Brain microvascular endothelial cell (primary cell): ENCODE data around the gene CCN2.
A peak's percentile ranks its signal among the peaks of the same experiment; 100 is the strongest.

Source experiments
- DNase-seq: peaks from one replicate; pipeline ENCODE4 v3.0.0-alpha.2; 2020
- H3K27ac ChIP-seq: fragments of 250-450 bp; sonication (Bioruptor Pico); 2 replicates; pipeline ENCODE4 v1.5.1; 2020; ENCODE audit warnings: mild to moderate bottlenecking, moderate library complexity
- H3K27me3 ChIP-seq: fragments of 250-450 bp; sonication (Bioruptor Pico); replicated peaks from 2 replicates; pipeline ENCODE4 v1.5.1; 2020; ENCODE audit warnings: mild to moderate bottlenecking
- H3K36me3 ChIP-seq: fragments of 250-450 bp; sonication (Bioruptor Pico); replicated peaks from 2 replicates; pipeline ENCODE4 v1.5.1; 2020; ENCODE audit warnings: mild to moderate bottlenecking
- H3K4me3 ChIP-seq: 2 replicates; pipeline ENCODE4 v1.5.1; 2011; ENCODE audit warnings: low read depth, mild to moderate bottlenecking, control low read depth, low read length, moderate library complexity
- CTCF ChIP-seq: IDR thresholded peaks from 2 replicates; pipeline ENCODE4 v1.5.1; 2011; ENCODE audit warnings: low read depth, mild to moderate bottlenecking, moderate library complexity, low read length, control low read depth, inconsistent platforms; ENCODE audit errors: missing control alignments
- in situ Hi-C: cut with HindIII; loops from 2 replicates; pipeline ENCODE4 v1.10.0; 2017; ENCODE audit warnings: low sequenced_read_pairs, low pct_ligation_motif_present

CCN2 gene

GRCh38 chr6:131950767-131951575, at the start of gene CCN2:
Gene CCN2 (minus strand): TSS chr6:131951372. CDS start chr6:131951172, 200 bp downstream.
- DNase-seq = peak; percentile 99
- H3K27ac ChIP-seq = peak within 1 kb of the TSS; percentile 95
- H3K36me3 ChIP-seq = peaks cover 18% of the 10 kb centered on the region
- no peaks in the 10 kb centered on the region for H3K27me3 ChIP-seq
- peak within 1 kb of the TSS; percentile 92 for H3K4me3 ChIP-seq
- no peak for TF ChIP-seq CTCF
- in situ Hi-C loops = no loop called here

DNA sequence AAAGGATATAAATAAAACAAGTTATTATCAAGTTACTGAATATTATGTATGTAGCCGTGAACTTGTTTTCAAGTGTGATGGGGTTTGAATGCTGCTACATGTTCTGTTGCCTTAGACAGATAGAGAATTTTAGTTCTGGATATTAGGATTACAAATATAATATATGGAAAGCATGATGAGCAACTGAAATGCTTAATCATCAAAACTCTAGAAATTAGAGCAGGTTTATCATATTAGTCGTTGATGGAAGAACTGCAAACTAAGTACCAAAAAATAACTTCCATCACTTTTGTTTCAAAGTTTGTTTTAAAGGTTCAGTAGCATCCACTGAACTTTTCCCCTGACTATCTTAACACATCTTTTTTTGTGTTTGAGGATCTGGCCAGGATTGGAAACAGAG, 49.1 kb upstream of the CCN2 start:
- H3K36me3 ChIP-seq = no peaks in the 10 kb centered on the region
- H3K27me3 ChIP-seq = no peaks in the 10 kb centered on the region
- in situ Hi-C loops = no loop called here
- DNase-seq = no peak
- H3K4me3 ChIP-seq = no peak overlapping the region
- TF ChIP-seq CTCF = no peak
- H3K27ac ChIP-seq = no peak overlapping the region

DNA sequence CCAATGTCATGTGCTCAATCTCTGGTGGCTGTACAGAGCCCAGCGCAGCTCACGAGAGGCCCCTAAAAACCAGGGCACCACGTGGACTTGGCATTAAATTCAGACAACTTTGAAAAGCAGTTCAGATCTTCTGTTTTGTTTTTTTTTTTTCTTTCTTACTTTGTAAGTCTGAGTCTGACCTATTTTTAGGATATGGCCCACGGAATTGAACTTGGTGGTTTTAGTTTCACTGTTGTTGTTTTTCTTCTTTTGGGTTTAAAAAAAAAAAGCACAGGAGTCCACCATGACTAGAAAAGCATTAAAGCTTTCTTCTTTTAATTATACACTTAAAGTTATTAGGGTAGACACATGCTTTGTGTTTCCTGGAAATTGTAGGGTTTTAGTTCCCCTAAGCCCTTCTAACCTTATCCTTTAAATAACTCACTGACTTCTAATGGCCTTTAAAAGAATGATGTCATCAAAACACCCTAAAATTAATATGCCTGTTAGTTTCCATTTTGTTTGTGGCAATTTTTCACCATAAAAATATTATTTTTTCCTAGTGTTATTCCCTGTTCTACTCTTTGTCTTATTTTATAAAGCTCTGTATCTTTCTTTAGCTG, 48.5 kb upstream of the CCN2 start:
- in situ Hi-C loops = no loop called here
- H3K4me3 ChIP-seq = no peak overlapping the region
- no peak for DNase-seq
- peak overlapping the region; percentile 51 for H3K27ac ChIP-seq
- no peak for TF ChIP-seq CTCF
- no peaks in the 10 kb centered on the region for H3K36me3 ChIP-seq
- no peaks in the 10 kb centered on the region for H3K27me3 ChIP-seq

GRCh38 chr6:131998255-131998982, 47.2 kb upstream of the CCN2 start:
- TF ChIP-seq CTCF = no peak
- no peak overlapping the region for H3K4me3 ChIP-seq
- in situ Hi-C loops = no loop called here
- peak overlapping the region; percentile 51 for H3K27ac ChIP-seq
- H3K36me3 ChIP-seq = no peaks in the 10 kb centered on the region
- peak; percentile 88 for DNase-seq
- H3K27me3 ChIP-seq = no peaks in the 10 kb centered on the region

- Histone ChIP-seq H3K27me3 (no peaks in the 10 kb centered on the region), H3K27ac (peak overlapping the region; percentile 77), H3K36me3 (no peaks in the 10 kb centered on the region), H3K4me3 (no peak overlapping the region)
- no peak for DNase-seq
- in situ Hi-C loops = no loop called here
- no peak for TF ChIP-seq CTCF
Measured at GRCh38 chr6:131997429-131998153, 46.4 kb upstream of the CCN2 start.
